ENCODE data around the gene PRSS56. TPM values are rescaled to one million over a fixed set of nuclear protein-coding genes. Genes with fewer than 3 reads are reported as not detected.
"Not testable (repeated sequence)": the region's sequence is repeated elsewhere in the genome, so short reads cannot be mapped to it uniquely, and the experiment has no call there.

Gene PRSS56
- total RNA-seq, 4 donors from 2014 or later = not detected

DNA sequence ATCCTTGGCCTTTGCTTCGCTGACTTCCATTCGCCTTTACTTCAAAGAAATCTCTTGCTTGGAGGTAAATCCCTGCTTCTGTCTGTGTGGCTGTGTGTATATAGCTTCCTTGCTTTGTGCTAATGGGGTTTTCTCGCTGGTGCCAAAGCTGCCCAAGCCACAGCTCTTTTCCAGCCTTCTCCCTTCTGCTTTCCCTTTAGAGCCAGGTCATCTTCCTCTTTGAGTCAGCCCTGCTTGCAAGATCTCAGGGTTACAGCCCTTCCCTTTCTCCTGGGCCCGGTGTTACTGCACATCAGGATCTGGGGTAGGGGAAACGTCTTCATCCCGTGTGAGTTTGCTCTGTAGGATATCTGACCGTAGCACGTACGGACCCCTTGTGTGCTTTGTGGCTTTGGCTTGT is 49.4 kb downstream of the PRSS56 start:
- WGBS, 2 donors = 93 to 97% methylated on average over 9 of the region's 9 CpGs

GRCh38 chr2:232570481-232570880 is 50.3 kb downstream of the PRSS56 start:
- H3K9me3 ChIP-seq; H3K27me3 ChIP-seq; DNase-seq; H3K4me3 ChIP-seq (replicated peaks in 1 of 3); intact Hi-C loops (cut with DNase I): not testable (repeated sequence)
- 89 to 99% methylated on average over 4 to 6 of the region's 6 CpGs for WGBS, 2 donors
- peaks cover 36 to 42% of the 10 kb centered on the region in 2 donors for H3K36me3 ChIP-seq
- H3K27ac ChIP-seq = peak overlapping the region in 2 of 3 donors; percentile 6 to 43
- peaks cover 12 to 39% of the 10 kb centered on the region in 2 donors for H3K4me1 ChIP-seq

More for the DNA sequence above, 49.4 kb downstream of the PRSS56 start:
- TF ChIP-seq, protein P1, sequence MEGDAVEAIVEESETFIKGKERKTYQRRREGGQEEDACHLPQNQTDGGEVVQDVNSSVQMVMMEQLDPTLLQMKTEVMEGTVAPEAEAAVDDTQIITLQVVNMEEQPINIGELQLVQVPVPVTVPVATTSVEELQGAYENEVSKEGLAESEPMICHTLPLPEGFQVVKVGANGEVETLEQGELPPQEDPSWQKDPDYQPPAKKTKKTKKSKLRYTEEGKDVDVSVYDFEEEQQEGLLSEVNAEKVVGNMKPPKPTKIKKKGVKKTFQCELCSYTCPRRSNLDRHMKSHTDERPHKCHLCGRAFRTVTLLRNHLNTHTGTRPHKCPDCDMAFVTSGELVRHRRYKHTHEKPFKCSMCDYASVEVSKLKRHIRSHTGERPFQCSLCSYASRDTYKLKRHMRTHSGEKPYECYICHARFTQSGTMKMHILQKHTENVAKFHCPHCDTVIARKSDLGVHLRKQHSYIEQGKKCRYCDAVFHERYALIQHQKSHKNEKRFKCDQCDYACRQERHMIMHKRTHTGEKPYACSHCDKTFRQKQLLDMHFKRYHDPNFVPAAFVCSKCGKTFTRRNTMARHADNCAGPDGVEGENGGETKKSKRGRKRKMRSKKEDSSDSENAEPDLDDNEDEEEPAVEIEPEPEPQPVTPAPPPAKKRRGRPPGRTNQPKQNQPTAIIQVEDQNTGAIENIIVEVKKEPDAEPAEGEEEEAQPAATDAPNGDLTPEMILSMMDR (IDR thresholded peaks at IDR 0.05) = no peak
- TF ChIP-seq POLR2A (IDR thresholded peaks at IDR 0.05) = no peak
- no peak for DNase-seq
- Histone ChIP-seq H3K4me1 (peaks cover 12 to 37% of the 10 kb centered on the region in 2 donors), H3K9me3 (no peaks in the 10 kb centered on the region), H3K4me3 (replicated peaks in 1 of 3) (no peak overlapping the region), H3K27ac (no peak overlapping the region), H3K36me3 (peaks cover 46 to 52% of the 10 kb centered on the region in 2 donors), H3K27me3 (no peaks in the 10 kb centered on the region)
- intact Hi-C loops (cut with DNase I) = no loop called here

GRCh38 chr2:232571026-232571474 is 50.9 kb downstream of the PRSS56 start:
- H3K27me3 ChIP-seq = no peaks in the 10 kb centered on the region
- DNase-seq = peak; percentile 56 to 65
- intact Hi-C loops (cut with DNase I) = no loop called here
- no peak for TF ChIP-seq POLR2A (IDR thresholded peaks at IDR 0.05)
- TF ChIP-seq, protein P1 (IDR thresholded peaks at IDR 0.05) = no peak
- H3K27ac ChIP-seq = peak overlapping the region in 1 of 3 donors; percentile 6
- H3K36me3 ChIP-seq = peaks cover 31 to 36% of the 10 kb centered on the region in 2 donors
- H3K4me1 ChIP-seq = peaks cover 12 to 39% of the 10 kb centered on the region in 2 donors
- 68 to 72% methylated on average over 7 of the region's 7 CpGs for WGBS, 2 donors
- no peaks in the 10 kb centered on the region for H3K9me3 ChIP-seq
- no peak overlapping the region for H3K4me3 ChIP-seq (replicated peaks in 1 of 3)

DNA sequence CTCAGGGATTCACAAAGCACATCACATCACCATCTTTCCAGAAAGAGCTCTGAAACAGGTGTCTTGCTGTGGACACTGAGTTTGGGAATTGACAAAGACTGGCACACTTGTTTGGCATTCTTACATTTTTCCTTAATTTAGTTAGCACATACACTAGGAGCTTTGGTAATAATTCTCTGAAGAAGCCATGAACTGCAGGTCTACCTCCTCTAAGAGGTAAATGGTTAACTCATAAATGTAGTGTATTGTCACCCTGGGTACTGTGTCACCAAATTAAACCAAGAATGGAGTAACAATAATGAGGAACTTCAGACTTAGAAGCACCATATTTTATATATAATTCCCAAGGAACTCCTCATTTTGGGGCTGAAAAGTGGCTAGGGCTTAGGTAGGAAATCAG is 52.9 kb downstream of the PRSS56 start:
- Histone ChIP-seq H3K9me3 (no peaks in the 10 kb centered on the region), H3K4me1 (peaks cover 12 to 32% of the 10 kb centered on the region in 2 donors), H3K4me3 (replicated peaks in 1 of 3) (no peak overlapping the region), H3K36me3 (peaks cover 15 to 17% of the 10 kb centered on the region in 2 donors), H3K27ac (peak overlapping the region; percentile 35 to 63 (median 53)), H3K27me3 (no peaks in the 10 kb centered on the region)
- intact Hi-C loops (cut with DNase I) = no loop called here
- TF ChIP-seq POLR2A (IDR thresholded peaks at IDR 0.05) = no peak
- TF ChIP-seq, protein P1 (IDR thresholded peaks at IDR 0.05) = no peak
- no peak for DNase-seq

DNA sequence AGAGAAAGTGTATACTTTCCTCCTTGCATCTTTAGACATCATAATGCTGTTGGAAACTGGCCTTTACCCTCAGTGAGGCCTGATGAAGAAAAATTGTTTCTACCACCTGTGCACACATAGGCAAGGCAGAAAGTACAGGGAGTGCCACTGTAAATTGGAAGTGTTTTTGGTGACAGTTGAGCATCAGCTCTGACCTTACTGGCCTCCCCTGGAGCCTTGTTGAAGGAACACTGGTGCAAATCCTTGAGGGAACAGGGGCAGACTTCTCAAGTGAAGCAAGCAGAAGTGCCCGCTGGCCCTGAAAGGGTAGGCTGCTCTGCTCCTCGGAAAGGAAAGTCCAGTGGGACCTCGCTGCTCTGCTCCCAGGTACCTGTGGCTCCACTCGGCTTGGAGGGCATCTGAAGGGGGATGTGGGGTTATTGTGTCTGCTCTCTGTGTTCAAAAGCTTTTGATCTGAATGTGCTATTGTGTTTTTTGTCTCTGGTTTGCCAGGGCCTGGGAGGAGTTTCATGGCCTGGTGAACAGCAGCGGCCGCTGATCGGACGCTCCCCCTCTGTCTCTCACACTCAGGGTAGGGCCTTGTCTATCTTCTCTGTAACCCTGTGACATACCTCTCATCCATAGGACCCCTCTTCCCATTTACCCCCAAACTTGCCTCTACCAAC is 53.7 kb downstream of the PRSS56 start:
- H3K4me1 ChIP-seq = peaks cover 12 to 28% of the 10 kb centered on the region in 2 donors
- no peak overlapping the region for H3K4me3 ChIP-seq (replicated peaks in 1 of 3)
- H3K27ac ChIP-seq = peak overlapping the region; percentile 35 to 63 (median 53)
- H3K27me3 ChIP-seq = no peaks in the 10 kb centered on the region
- TF ChIP-seq POLR2A (IDR thresholded peaks at IDR 0.05) = peak in 1 of 2 donors; percentile 22
- TF ChIP-seq, protein P1 (IDR thresholded peaks at IDR 0.05) = no peak
- WGBS, 2 donors = 27 to 34% methylated on average over 7 to 8 of the region's 8 CpGs
- DNase-seq = peak; percentile 73 to 77
- no peaks in the 10 kb centered on the region for H3K9me3 ChIP-seq
- peaks cover 9 to 12% of the 10 kb centered on the region in 2 donors for H3K36me3 ChIP-seq
- intact Hi-C loops (cut with DNase I) = no loop called here

Data from thyroid gland (tissue), 4 donors.